Progenitor cell of endocrine pancreas (in vitro differentiated cells): ENCODE measurements around the gene FBXL13. TPM values are rescaled to one million over a fixed set of nuclear protein-coding genes. Genes with fewer than 3 reads are reported as not detected.

Source experiments
- DNase-seq: peaks from one replicate; pipeline ENCODE4 v3.0.0; 2021; ENCODE audit warnings: low spot score; ENCODE audit not compliant: unreplicated experiment
- H3K27ac Mint-ChIP-seq: 2 replicates; pipeline ENCODE4 v1.8.0; 2021; ENCODE audit warnings: mild to moderate bottlenecking, moderate library complexity, mixed read lengths
- H3K27me3 Mint-ChIP-seq: 2 replicates; pipeline ENCODE4 v1.8.0; 2021; ENCODE audit warnings: mixed read lengths
- H3K36me3 Mint-ChIP-seq: 2 replicates; pipeline ENCODE4 v1.8.0; 2022; ENCODE audit warnings: mixed read lengths; ENCODE audit not compliant: insufficient read depth
- H3K4me1 Mint-ChIP-seq: 2 replicates; pipeline ENCODE4 v1.8.0; 2021; ENCODE audit warnings: low read depth, mixed read lengths
- H3K4me3 Mint-ChIP-seq: 2 replicates; pipeline ENCODE4 v1.8.0; 2021; ENCODE audit warnings: low read depth, mild to moderate bottlenecking, moderate library complexity, mixed read lengths
- H3K9me3 Mint-ChIP-seq: 2 replicates; pipeline ENCODE4 v1.8.0; 2021; ENCODE audit warnings: low read depth, mixed read lengths
- total RNA-seq: library from RNA; stranded (reverse); gene quantifications from 2 replicates; pipeline ENCODE4 v1.2.1, GENCODE V29; 2021
- TF ChIP-seq, protein P1 (sequence below): fragments of 200-600 bp; sonication (generic); IDR thresholded peaks from one replicate; pipeline ENCODE4 v1.5.0; 2021; ENCODE audit warnings: antibody characterized with exemption, mild to moderate bottlenecking; ENCODE audit not compliant: unreplicated experiment

FBXL13 gene
- total RNA-seq, 1 donor from 2014 or later: 9.1 TPM

DNA sequence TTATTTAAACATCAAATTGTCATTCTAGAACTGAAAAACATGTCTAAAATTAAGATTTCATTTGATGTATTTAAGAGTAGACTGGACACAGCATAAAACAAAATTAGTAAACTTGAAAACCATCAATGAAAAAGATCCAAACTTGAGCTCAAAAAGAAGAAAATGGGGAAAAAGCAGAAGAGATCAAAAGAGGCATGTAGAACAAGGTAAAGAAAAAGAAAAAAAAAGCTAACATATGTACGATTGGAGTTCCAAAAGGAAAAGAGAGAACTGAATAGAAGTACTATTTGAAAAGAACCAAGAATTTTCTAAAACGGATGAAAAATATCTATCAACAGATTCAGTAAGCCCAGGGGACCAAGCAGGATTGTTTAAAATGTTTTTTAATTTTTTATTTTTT, 3.6 kb downstream of the FBXL13 start:
- Mint-ChIP-seq H3K4me3 (no peak overlapping the region), H3K27me3 (no peaks in the 10 kb centered on the region), H3K4me1 (peaks cover 15% of the 10 kb centered on the region), H3K27ac (no peak overlapping the region), H3K9me3 (peaks cover 10% of the 10 kb centered on the region), H3K36me3 (peaks cover 20% of the 10 kb centered on the region)
- TF ChIP-seq, protein P1, sequence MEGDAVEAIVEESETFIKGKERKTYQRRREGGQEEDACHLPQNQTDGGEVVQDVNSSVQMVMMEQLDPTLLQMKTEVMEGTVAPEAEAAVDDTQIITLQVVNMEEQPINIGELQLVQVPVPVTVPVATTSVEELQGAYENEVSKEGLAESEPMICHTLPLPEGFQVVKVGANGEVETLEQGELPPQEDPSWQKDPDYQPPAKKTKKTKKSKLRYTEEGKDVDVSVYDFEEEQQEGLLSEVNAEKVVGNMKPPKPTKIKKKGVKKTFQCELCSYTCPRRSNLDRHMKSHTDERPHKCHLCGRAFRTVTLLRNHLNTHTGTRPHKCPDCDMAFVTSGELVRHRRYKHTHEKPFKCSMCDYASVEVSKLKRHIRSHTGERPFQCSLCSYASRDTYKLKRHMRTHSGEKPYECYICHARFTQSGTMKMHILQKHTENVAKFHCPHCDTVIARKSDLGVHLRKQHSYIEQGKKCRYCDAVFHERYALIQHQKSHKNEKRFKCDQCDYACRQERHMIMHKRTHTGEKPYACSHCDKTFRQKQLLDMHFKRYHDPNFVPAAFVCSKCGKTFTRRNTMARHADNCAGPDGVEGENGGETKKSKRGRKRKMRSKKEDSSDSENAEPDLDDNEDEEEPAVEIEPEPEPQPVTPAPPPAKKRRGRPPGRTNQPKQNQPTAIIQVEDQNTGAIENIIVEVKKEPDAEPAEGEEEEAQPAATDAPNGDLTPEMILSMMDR: no peak
- no peak for DNase-seq

DNA sequence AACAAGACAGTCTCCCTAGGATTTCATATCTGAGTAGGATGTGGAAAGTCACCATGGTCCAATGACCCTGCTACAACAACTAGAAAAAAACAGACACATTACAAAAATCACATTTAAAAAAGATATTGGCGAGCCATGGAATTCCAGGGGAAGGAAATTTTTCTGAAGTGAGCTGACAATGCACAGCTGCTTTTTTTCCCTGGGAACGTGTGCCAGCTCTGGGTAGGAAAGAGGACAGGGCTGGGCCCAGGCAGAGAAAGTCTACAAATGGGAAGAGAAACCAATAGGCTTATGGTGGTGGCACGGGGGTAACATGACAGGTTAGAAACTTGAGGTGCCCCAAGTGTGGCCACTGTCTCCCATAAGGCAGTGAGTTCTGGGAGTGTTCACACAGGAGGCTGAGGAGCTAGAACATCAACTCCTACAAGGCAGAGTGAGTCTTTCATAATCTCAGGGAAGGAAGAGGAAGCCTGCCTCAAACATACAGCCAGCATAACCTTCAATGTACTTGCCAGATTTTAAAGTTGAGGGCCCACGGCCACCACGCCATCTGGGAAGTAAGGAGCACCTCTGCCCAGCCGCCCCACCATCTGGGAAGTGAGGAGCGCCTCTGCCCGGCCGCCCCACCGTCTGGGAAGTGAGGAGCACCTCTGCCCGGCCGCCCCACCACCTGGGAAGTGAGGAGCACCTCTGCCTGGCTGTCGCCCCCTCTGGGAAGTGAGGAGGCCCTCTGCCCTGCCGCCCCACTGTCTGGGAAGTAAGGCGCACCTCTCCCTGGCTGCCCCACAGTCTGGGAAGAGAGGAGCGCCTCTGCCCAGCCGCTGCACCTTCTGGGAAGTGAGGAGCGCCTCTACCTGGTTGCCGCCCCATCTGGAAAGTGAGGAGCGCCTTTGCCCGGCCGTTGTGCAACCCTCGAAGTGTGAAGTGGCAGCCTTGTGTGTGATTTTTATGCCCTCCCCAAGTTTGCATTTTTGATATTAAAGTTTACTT, 5.9 kb downstream of the FBXL13 start:
- H3K4me3 Mint-ChIP-seq: no peak overlapping the region
- H3K36me3 Mint-ChIP-seq: peaks cover 20% of the 10 kb centered on the region
- no peak for DNase-seq
- no peak overlapping the region for H3K27ac Mint-ChIP-seq
- no peaks in the 10 kb centered on the region for H3K27me3 Mint-ChIP-seq
- TF ChIP-seq, protein P1: no peak
- peaks cover 1% of the 10 kb centered on the region for H3K4me1 Mint-ChIP-seq
- H3K9me3 Mint-ChIP-seq: peaks cover 10% of the 10 kb centered on the region

GRCh38 chr7:103065667-103066066, 8.9 kb downstream of the FBXL13 start:
- TF ChIP-seq, protein P1: peak; percentile 54
- Mint-ChIP-seq H3K27me3 (no peaks in the 10 kb centered on the region), H3K4me3 (no peak overlapping the region), H3K27ac (no peak overlapping the region), H3K36me3 (peaks cover 19% of the 10 kb centered on the region), H3K4me1 (peaks cover 5% of the 10 kb centered on the region), H3K9me3 (peaks cover 10% of the 10 kb centered on the region)
- DNase-seq: peak; percentile 14

- no peak for DNase-seq
- Mint-ChIP-seq H3K27me3 (no peaks in the 10 kb centered on the region), H3K27ac (no peak overlapping the region)
Measured at GRCh38 chr7:103063895-103064294, 10.7 kb downstream of the FBXL13 start.

DNA sequence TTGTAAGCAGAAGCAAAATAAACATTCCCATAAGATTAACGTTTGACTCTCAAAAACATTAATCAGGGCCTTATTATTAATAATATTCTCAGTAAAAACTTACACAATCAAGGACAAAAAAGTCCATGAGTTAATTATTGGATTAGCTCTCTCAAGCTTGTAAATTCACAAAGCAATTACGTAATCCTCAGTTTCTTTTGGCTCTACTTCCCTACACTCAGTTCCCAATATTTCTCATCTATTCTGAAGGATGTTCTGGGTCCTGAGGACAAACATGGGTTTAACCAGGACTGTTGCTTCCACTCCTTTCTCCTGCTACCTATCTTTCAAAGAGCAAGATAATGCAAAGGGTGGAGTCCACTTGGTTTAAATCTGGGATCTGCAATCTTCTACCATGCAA, 15.1 kb downstream of the FBXL13 start:
- H3K4me1 Mint-ChIP-seq: peaks cover 20% of the 10 kb centered on the region
- H3K4me3 Mint-ChIP-seq: no peak overlapping the region
- H3K36me3 Mint-ChIP-seq: peaks cover 5% of the 10 kb centered on the region

More at GRCh38 chr7:103063895-103064294, 10.7 kb downstream of the FBXL13 start:
- TF ChIP-seq, protein P1: no peak
- H3K4me1 Mint-ChIP-seq: peaks cover 7% of the 10 kb centered on the region
- peaks cover 16% of the 10 kb centered on the region for H3K36me3 Mint-ChIP-seq
- peaks cover 10% of the 10 kb centered on the region for H3K9me3 Mint-ChIP-seq
- no peak overlapping the region for H3K4me3 Mint-ChIP-seq

More for the DNA sequence above, 15.1 kb downstream of the FBXL13 start:
- DNase-seq: no peak
- peaks cover 2% of the 10 kb centered on the region for H3K9me3 Mint-ChIP-seq
- H3K27me3 Mint-ChIP-seq: peaks cover 2% of the 10 kb centered on the region
- TF ChIP-seq, protein P1: no peak
- no peak overlapping the region for H3K27ac Mint-ChIP-seq
